PC-9 (cell line): ENCODE measurements around the gene CRTAC1. TPM values are rescaled to one million over a fixed set of nuclear protein-coding genes. Genes with fewer than 3 reads are reported as not detected.
A peak's percentile ranks its signal among the peaks of the same experiment; 100 is the strongest.

Source experiments
- BruUV-seq: library from RNA; stranded (reverse); fragments of 400-500 nt; replicated peaks from 2 replicates; lab custom pipeline; 2021; lab: Mats Ljungman, UMichigan
- CTCF ChIA-PET: fragments of 300-600 bp; sonication (Branson Sonifier 250); formaldehyde crosslinking; loops from one replicate; lab custom pipeline; 2022; ENCODE audit warnings: antibody characterized with exemption; lab: Charles Lee
- POLR2A ChIA-PET: fragments of 300-600 bp; sonication (Branson Sonifier 250); formaldehyde crosslinking; loops from one replicate; lab custom pipeline; 2022; ENCODE audit warnings: antibody characterized with exemption; ENCODE audit not compliant: unreplicated experiment; lab: Charles Lee
- DNase-seq, 2 experiments: peaks; one replicate each; pipeline versions ENCODE4 v3.0.0 to v3.0.0-alpha.2; 2015 to 2022; ENCODE audit warnings: mixed read lengths in 1 of 2
- H2AFZ ChIP-seq: fragments of 200-600 bp; sonication (generic); 2 replicates; pipeline ENCODE4 v1.8.1; 2017; ENCODE audit warnings: antibody characterized with exemption
- H3F3A ChIP-seq: fragments of 200-600 bp; sonication (generic); 2 replicates; pipeline ENCODE4 v1.8.1; 2017; ENCODE audit warnings: antibody characterized with exemption, mild to moderate bottlenecking, low read depth; ENCODE audit not compliant: insufficient read depth
- H3K27ac ChIP-seq: fragments of 200-600 bp; sonication (generic); 2 replicates; pipeline ENCODE4 v1.6.1; 2016; ENCODE audit warnings: mixed run types
- H3K27me3 ChIP-seq: fragments of 200-600 bp; sonication (generic); 2 replicates; pipeline ENCODE4 v1.6.1; 2016; ENCODE audit warnings: low read depth, mixed run types; ENCODE audit not compliant: insufficient read depth
- H3K36me3 ChIP-seq: fragments of 200-600 bp; sonication (generic); 2 replicates; pipeline ENCODE4 v1.6.1; 2016; ENCODE audit warnings: low read depth, mixed run types
- H3K4me1 ChIP-seq: fragments of 200-600 bp; sonication (generic); replicated peaks from 2 replicates; pipeline ENCODE4 v1.6.1; 2016; ENCODE audit warnings: mixed run types; ENCODE audit not compliant: insufficient read depth
- H3K4me2 ChIP-seq: fragments of 200-600 bp; sonication (generic); 2 replicates; pipeline ENCODE4 v1.6.1; 2017; ENCODE audit warnings: mixed run types
- H3K4me3 ChIP-seq: fragments of 200-600 bp; sonication (generic); 2 replicates; pipeline ENCODE4 v1.6.1; 2016; ENCODE audit warnings: mixed run types
- H3K79me2 ChIP-seq: fragments of 200-600 bp; sonication (generic); 2 replicates; pipeline ENCODE4 v1.6.1; 2017; ENCODE audit warnings: low read depth, mixed run types
- H3K9me2 ChIP-seq: fragments of 200-600 bp; sonication (generic); 2 replicates; pipeline ENCODE4 v1.8.1; 2017; ENCODE audit warnings: mild to moderate bottlenecking; ENCODE audit not compliant: insufficient read depth
- H3K9me3 ChIP-seq: fragments of 200-600 bp; sonication (generic); 2 replicates; pipeline ENCODE4 v1.8.1; 2016; ENCODE audit warnings: low read depth; ENCODE audit not compliant: insufficient read depth
- H4K20me1 ChIP-seq: fragments of 200-600 bp; sonication (generic); 2 replicates; pipeline ENCODE4 v1.8.1; 2017; ENCODE audit not compliant: insufficient read depth
- CTCF ChIP-seq: fragments of 200-600 bp; sonication (generic); conservative IDR thresholded peaks from 2 replicates; pipeline ENCODE4 v1.6.1; 2017; ENCODE audit warnings: mixed run types, antibody characterized with exemption, mild to moderate bottlenecking, moderate library complexity
- EZH2 ChIP-seq: fragments of 200-600 bp; sonication (generic); IDR thresholded peaks from 2 replicates; pipeline ENCODE4 v1.8.0; 2017; ENCODE audit warnings: antibody characterized with exemption, low read depth
- intact Hi-C: fragments of 100-400 bp; cut with micrococcal nuclease; formaldehyde crosslinking; loops from one replicate; pipeline ENCODE4 v1.10.0; 2022; ENCODE audit not compliant: unreplicated experiment
- total RNA-seq: library from RNA; stranded (reverse); gene quantifications from 2 replicates; pipeline ENCODE4 v1.2.3, GENCODE V29; 2021

The CRTAC1 gene
- total RNA-seq, 1 experiment from 2014 or later: not detected

GRCh38 chr10:97861924-97862323 is 168.5 kb downstream of the CRTAC1 start:
- Histone ChIP-seq H3K9me2 (no peaks in the 10 kb centered on the region), H3K27ac (peak overlapping the region; percentile 58), H3K36me3 (no peaks in the 10 kb centered on the region), H3K4me1 (peaks cover 59% of the 10 kb centered on the region), H3F3A (peaks cover 42% of the 10 kb centered on the region), H3K79me2 (peaks cover 9% of the 10 kb centered on the region; the same call in 1 of the 2 replicates), H3K9me3 (no peaks in the 10 kb centered on the region), H2AFZ (no peak overlapping the region), H4K20me1 (no peaks in the 10 kb centered on the region), H3K27me3 (no peaks in the 10 kb centered on the region), H3K4me3 (no peak overlapping the region), H3K4me2 (peak overlapping the region; percentile 53)
- TF ChIP-seq CTCF (no peak), EZH2 (no peak)
- peak in 1 of 2 experiments; percentile 74 for DNase-seq
- ChIA-PET CTCF (no interaction called here), POLR2A (interaction anchor here (0.5 kb wide), 2 partner anchors 27 to 48 kb away, joined by 3 to 15 read pairs; no protein-coding TSS in a partner anchor)
- intact Hi-C loops: no loop called here
- no TSS peak for BruUV-seq

GRCh38 chr10:97861097-97861750 is 169.2 kb downstream of the CRTAC1 start:
- Histone ChIP-seq H3K79me2 (peaks cover 9% of the 10 kb centered on the region; the same call in 1 of the 2 replicates), H3K4me3 (no peak overlapping the region), H3K4me1 (peaks cover 60% of the 10 kb centered on the region), H3K9me3 (no peaks in the 10 kb centered on the region), H3K36me3 (no peaks in the 10 kb centered on the region), H3K27ac (peak overlapping the region; percentile 58), H4K20me1 (no peaks in the 10 kb centered on the region), H3F3A (peaks cover 39% of the 10 kb centered on the region), H2AFZ (no peak overlapping the region), H3K27me3 (no peaks in the 10 kb centered on the region), H3K4me2 (peak overlapping the region; percentile 53), H3K9me2 (no peaks in the 10 kb centered on the region)
- DNase-seq: peak; percentile 47 to 74
- no TSS peak for BruUV-seq
- ChIA-PET CTCF (interaction anchor here (0.6 kb wide), 1 partner anchor 43 kb away, joined by 4 read pairs; no protein-coding TSS in a partner anchor), POLR2A (interaction anchor here (0.5 kb wide), 1 partner anchor 48 kb away, joined by 3 read pairs; no protein-coding TSS in a partner anchor)
- TF ChIP-seq CTCF: no peak
- TF ChIP-seq EZH2: no peak
- intact Hi-C loops: no loop called here

GRCh38 chr10:97858001-97858439 is 172.4 kb downstream of the CRTAC1 start:
- BruUV-seq: no TSS peak
- Histone ChIP-seq H3K36me3 (no peaks in the 10 kb centered on the region), H3K4me3 (no peak overlapping the region), H3K9me2 (no peaks in the 10 kb centered on the region), H4K20me1 (no peaks in the 10 kb centered on the region), H3K79me2 (peaks cover 9% of the 10 kb centered on the region; the same call in 1 of the 2 replicates), H3K4me1 (peaks cover 76% of the 10 kb centered on the region), H2AFZ (no peak overlapping the region), H3F3A (peaks cover 43% of the 10 kb centered on the region), H3K9me3 (no peaks in the 10 kb centered on the region), H3K27me3 (no peaks in the 10 kb centered on the region), H3K4me2 (peak overlapping the region; percentile 66), H3K27ac (peak overlapping the region; percentile 72)
- ChIA-PET CTCF (no interaction called here), POLR2A (no interaction called here)
- intact Hi-C loops: no loop called here
- TF ChIP-seq CTCF: no peak
- TF ChIP-seq EZH2: no peak
- DNase-seq: peak in 1 of 2 experiments; percentile 69
